Germinal center (tissue), 1 donor: ENCODE data around the gene NUP62.

Experiments used
- DNase-seq: peaks from one replicate; pipeline ENCODE4 v3.0.0; 2012; ENCODE audit warnings: mixed read lengths, low spot score

NUP62 gene

GRCh38 chr19:49896863-49897621 is 32.3 kb downstream of the NUP62 start, which contains the start of gene IL4I1:
Gene IL4I1 (minus strand): TSS chr19:49896887. CDS start chr19:49896160, 727 bp downstream.
- DNase-seq = peak; percentile 86

GRCh38 chr19:49895566-49896297 is 33.6 kb downstream of the NUP62 start:
- no peak for DNase-seq

GRCh38 chr19:49894879-49895565 is 34.3 kb downstream of the NUP62 start:
- no peak for DNase-seq

- no peak for DNase-seq
Observed at GRCh38 chr19:49894011-49894664, 35.2 kb downstream of the NUP62 start.

GRCh38 chr19:49892716-49893115 is 36.6 kb downstream of the NUP62 start:
- no peak for DNase-seq

- no peak for DNase-seq
Observed at GRCh38 chr19:49891393-49891792, 37.9 kb downstream of the NUP62 start.

- DNase-seq = peak; percentile 83
Observed at GRCh38 chr19:49890349-49891311, 38.7 kb downstream of the NUP62 start.

- peak; percentile 64 for DNase-seq
Observed at GRCh38 chr19:49889687-49890348, 39.5 kb downstream of the NUP62 start.

- DNase-seq = no peak
Observed at GRCh38 chr19:49889038-49889686, 40.1 kb downstream of the NUP62 start.

- DNase-seq = no peak
Observed at GRCh38 chr19:49888510-49888824, 40.8 kb downstream of the NUP62 start.

GRCh38 chr19:49887665-49888509 is 41.4 kb downstream of the NUP62 start:
- no peak for DNase-seq

- DNase-seq = no peak
Observed at GRCh38 chr19:49887037-49887664, 42.2 kb downstream of the NUP62 start.

- no peak for DNase-seq
Observed at GRCh38 chr19:49884760-49885159, 44.5 kb downstream of the NUP62 start.

- DNase-seq = no peak
Observed at GRCh38 chr19:49884109-49884508, 45.2 kb downstream of the NUP62 start.

- DNase-seq = no peak
Observed at GRCh38 chr19:49883094-49883493, 46.2 kb downstream of the NUP62 start.

- DNase-seq = no peak
Observed at GRCh38 chr19:49882643-49883042, 46.7 kb downstream of the NUP62 start.

- DNase-seq = no peak
Observed at GRCh38 chr19:49881672-49882394, 47.5 kb downstream of the NUP62 start.

GRCh38 chr19:49881186-49881585 is 48.1 kb downstream of the NUP62 start:
- no peak for DNase-seq
